ENCODE measurements around the gene DSCAML1.
"Not testable (repeated sequence)": the region's sequence is repeated elsewhere in the genome, so short reads cannot be mapped to it uniquely, and the experiment has no call there.

Gene DSCAML1

DNA sequence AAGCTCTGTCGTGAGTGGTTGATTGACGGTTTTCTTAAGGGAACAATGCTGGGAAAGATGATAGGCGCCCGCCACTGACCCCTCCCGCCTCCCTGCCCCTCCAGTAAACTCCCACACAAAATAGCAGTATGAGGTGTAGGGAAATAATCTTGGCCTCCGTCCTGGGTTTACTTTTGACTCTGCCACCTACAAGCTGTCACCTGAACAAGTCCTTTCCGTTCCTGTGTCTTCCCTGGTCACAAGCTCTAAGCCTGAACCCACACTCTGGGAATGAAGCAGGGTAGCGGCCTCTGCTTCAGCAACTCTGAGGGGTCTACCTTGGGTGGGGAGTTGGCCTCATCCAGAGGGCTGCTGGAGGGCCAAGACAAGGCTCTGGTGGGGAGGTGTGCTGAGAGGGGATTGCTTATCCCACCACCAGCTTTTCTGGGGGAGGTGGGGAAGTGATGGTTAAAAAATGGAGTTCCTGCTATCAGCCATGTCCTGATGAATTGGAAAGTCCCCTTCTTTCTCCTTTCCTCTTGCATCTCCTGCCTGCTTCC is 381.6 kb downstream of the DSCAML1 start:
- DNase-seq = no peak

DNA sequence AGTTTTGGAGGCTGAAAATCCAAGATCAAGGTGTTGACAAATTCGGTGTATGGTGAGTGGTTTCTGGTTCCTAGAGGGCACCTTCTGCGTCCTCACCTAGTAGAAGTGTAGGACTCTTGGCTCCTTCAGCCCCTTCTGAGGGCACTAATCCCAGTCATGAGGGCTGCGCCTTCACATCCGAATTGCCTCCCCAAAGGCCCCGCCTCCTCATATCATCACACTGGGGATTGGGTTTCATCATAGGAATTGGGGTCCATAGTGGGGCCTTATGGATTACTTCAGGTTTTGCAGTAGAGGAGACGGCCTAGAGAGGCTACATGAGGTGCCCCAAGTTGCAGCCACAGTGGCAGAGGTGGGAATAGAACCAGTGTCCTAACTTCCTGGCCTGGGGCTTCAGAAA is 382.3 kb downstream of the DSCAML1 start:
- no peak for DNase-seq

DNA sequence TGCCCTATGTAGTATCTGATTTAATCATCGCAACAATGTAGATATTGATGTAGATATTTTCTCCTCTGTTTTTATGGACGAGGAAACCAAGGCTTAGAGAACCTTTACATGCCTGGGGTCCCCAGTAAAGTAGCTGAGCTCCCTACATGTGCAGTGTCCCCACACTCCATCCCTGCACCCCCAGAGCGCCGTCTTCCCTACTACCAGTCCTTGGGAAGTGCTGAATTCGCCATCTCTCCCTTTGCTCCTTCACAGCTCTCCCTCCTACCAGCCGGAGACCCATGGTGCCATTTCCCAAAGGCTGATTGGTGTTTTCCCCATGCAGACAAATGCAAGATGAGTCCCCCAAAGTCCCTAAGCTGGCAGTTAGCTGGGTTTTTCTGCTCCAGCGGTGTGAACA is 383.4 kb downstream of the DSCAML1 start:
- no peak for DNase-seq

DNA sequence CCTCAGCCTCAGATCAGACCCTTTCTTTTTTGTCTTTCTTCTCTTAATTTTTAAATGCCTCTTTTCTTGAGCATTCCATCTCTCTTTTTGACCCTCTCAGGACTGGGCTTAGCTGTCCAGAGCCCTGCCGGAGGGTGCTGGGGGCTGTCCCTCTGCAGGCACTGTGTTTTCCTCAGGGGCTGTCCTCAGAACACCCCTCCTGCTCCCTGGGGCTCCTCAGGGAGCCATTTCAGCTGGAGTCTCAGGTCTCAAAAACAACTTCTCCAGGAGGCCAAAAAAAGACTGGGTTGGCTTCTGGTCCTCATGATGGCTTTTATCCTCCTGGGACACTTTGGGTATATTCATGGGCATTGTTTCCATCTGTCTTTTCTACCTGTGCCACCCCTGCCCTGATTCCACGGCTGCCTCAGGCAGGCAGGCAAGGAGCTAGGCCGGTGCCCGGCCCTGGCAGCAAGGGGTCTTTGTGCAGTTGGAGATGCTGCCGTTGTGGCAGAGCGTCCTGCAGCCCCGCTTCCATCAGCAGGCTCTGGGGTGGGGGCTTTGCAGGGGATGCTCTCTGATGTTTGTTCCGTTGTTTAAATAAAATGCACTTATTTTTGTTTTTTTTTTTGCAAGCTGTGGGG is 384.3 kb downstream of the DSCAML1 start:
- DNase-seq = no peak

DNA sequence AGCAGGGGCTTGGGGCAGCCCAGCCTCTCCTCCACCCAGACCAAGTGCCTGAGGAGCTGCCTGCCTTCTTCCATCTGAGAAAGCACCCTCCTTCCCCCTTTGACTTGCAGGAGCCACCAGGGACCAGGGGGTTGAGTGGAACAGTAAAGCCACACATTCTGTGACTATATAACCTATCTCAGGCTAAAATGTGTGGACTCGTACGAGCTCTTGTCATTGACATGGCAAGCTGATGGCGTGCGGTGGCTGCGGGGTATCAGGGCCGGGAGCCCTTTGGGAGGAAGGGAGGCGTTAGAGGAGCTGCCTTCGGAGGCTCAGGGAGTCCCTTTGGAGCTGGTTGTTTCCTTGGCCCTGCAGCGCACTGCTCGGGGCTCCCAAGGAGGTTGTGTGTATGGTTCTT is 384.8 kb downstream of the DSCAML1 start:
- DNase-seq = no peak

DNA sequence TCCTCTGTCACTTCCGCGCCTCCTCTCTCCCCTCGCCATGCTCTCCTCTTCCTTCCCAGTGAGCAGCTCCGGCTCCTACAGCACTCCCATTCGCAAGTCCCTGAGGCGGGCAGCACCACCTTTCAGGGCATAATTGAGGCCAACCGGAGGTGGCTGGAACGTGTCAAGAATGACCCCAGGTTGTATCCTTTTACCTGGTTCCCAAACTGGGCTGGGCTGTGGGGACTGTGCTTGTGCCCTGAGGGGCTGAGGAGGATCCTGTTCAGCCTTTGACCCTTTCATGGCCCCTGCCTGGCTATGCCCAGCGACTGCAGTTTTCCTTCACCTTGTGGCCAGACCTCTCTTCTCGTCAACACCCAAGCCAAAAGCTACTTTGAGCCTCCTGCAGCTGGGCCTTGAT is 385.3 kb downstream of the DSCAML1 start:
- no peak for DNase-seq

DNA sequence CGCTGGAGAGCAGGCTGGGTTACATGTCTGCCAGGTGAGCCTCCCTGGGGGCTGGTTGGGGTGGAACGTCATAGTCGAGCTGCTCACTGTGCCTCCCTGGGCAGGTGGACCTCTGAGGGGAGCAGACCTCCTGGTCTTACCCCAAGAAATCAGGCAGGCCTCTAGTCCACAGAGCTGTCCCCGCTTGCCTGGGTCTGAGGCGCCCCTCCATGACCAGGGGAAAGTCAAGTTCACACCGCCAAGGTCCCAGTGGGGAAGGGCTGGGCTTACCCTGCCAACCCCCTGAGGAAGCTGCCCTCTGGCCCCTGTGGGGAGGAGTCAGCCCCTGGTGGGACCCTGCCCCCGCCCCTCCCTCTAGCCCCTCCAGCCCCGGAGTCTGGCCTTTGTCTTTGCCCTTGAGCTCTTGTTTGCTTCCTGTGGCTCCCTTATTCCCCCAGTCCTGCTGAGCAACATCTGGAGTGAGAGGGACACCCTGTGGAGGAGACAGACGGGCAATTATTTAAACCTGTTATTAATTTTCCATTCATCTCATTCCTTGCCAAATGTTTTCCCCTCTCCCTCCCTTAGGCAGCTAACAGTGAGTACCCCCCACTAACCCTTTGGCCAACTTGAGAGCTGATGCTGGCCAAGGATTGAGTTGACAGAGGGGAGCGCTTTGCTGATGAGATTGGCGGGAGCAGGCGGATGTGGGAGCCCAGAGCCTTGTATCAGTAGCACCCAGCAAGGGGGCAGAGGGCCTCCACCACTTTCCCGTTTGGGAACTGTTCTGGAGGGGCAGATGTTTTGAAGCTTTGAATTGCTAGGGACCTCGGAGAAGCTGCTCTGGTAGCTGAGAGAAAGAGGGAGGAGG is 385.9 kb downstream of the DSCAML1 start:
- DNase-seq = no peak

DNA sequence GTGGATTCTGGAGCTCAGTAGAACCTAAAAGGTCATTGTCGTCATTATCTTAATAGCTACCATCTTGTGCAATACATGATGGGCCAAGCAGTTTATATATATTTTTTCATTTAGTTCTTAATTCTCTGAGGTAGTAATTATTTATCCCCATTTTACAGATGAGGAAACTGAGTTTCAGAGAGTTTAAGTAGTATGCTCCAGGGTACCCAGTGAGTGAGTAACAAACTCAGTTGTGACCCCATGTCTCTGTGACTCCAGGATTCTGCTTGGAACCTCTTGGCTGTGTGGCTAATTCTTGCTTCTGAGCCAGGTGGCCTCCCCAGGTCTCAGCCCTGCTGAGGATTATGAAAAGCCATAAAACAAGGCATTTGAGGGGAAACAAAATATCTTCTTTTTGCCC is 386.8 kb downstream of the DSCAML1 start:
- no peak for DNase-seq

DNA sequence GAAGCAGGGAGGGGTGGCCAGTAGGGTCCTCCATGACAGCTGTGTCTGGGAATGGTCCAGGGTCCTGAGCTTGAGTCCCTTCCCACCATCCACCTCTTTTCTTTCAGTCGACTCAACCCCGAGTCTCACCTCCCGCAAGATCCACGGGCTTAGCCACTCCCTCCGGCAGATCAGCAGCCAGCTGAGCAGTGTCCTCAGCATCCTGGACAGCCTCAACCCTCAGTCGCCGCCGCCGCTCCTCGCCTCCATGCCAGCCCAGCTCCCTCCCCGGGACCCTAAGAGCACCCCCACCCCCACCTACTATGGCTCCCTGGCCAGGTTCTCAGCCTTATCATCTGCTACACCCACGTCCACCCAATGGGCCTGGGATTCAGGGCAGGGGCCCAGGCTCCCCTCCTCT is 387.5 kb downstream of the DSCAML1 start:
- no peak for DNase-seq

DNA sequence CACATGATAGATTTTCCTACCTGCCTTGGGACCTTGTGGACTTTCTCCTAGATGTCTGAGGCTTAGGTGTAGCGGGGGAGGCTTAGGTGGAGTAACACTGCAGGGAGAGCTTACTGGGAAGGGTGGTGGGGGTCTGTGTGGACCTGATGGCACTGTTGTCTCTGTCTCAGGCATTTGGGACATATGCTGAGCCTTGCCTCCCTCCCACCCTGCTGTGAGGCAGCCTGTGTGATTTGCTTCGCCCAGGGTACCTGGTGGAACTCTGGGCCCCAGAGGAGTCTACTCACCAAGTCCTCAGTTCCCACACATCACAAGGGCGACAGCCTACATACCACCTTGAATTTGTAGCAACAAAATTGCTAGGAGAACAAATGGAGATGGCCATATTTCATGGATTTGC is 388.7 kb downstream of the DSCAML1 start:
- DNase-seq = no peak

DNA sequence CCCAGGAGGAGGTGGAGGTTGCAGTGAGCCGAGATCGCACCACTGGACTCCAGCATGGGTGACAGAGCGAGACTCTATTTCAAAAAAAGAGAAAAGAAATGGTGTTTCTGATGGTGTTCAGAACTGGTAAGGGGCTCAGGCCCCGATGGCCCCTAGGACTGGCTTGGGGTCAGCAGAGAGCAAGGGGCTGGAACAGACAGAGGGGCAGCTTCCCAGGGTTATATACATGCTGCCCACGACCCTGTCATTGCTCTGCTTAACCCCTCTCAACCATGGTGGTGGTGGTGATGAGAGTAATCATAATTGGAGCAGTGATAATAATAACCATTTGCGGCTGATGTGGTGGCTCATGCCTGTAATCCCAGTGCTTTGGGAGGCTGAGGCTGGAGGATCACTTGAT is 390.0 kb downstream of the DSCAML1 start:
- no peak for DNase-seq

DNA sequence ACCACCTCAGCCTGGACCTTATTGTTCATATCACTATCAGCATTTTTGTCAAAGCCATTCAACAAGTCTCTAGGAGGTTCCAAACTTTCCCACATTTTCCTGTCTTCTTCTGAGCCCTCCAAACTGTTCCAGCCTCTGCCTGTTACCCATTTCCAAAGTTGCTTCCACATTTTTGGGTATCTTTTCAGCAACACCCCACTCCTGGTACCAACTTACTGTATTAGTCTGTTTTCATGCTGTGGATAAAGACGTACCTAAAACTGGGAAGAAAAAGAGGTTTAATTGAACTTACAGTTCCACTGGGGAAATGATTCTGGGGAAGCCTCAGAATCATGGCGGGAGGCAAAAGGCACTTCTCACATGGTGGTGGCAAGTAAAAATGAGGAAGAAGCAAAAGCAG is 391.1 kb downstream of the DSCAML1 start:
- not testable (repeated sequence) for DNase-seq

DNA sequence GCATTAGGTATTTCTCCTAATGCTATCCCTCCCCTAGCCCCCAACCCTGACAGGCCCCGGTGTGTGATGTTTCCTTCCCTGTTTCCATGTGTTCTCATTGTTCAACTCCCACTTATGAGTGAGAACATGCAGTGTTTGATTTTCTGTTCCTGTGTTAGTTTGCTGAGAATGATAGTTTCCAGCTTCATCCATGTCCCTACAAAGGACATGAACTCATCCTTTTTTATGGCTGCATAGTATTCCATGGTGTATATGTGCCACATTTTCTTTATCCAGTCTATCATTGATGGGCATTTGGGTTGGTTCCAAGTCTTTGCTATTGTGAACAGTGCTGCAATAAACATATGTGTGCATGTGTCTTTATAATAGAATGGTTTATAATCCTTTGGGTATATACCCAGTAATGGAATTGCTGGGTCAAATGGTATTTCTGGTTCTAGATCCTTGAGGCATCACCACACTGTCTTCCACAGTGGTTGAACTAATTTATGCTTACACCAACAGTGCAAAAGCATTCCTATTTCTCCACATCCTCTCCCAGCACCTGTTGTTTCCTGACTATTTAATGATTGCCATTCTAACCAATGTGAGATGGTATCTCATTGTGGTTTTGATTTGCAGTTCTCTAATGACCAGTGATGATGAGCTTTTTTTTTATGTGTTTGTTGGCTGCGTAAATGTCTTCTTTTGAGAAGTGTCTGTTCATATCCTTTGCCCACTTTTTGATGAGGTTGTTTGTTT is 397.7 kb downstream of the DSCAML1 start:
- peak; percentile 30 for DNase-seq

DNA sequence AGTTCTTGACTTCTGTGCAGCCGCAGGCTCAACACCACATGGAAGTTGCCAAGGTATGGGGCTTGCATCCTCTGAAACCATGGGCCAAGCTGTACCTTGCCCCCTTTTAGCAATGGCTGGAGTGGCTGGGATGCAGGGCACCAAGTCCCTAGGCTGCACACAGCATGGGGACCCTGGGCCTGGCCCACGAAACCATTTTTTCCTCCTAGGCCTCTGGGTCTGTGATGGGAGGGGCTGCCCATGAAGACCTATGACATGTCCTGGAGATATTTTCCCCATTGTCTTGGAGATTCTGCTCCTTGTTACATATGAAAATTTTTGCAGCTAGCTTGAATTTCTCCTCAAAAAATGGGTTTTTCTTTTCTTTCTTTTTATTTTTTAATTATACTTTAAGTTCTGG is 398.4 kb downstream of the DSCAML1 start:
- DNase-seq = not testable (repeated sequence)

DNA sequence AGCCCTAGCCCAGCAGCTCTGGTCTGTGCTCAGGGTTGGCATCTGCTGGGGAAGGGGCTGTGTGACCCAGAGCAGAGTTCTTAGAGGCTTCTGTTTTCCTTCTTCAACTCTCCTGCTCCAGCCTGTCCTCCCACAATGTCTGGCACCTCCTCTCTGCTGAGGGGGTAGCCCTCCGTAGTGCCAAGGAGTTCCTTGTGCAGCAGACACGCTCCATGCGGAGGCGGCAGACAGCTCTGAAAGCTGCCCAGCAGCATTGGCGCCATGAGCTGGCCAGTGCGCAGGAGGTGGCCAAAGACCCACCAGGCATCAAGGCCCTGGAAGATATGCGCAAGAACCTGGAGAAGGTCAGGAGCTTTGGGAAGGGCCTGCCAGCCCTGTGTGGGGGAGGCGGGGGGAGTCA is 400.0 kb downstream of the DSCAML1 start:
- DNase-seq = no peak

DNA sequence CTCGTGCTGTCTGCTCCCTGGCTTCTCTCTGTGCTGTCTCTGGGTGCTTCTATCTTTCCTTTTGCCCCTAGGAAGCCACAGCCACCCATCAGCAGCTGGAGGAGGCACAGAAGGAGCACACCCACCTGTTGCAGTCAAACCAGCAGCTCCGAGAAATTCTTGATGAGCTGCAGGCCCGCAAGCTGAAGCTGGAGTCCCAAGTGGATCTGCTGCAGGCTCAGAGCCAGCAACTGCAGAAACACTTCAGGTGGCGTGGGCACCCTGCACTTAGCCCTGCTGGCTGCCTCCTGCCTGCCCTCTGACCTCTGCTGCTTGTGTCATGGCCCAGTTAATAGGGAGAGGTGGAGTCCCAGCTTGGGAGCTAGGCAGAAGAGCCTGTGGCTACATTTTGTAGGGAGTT is 401.5 kb downstream of the DSCAML1 start:
- DNase-seq = no peak

DNA sequence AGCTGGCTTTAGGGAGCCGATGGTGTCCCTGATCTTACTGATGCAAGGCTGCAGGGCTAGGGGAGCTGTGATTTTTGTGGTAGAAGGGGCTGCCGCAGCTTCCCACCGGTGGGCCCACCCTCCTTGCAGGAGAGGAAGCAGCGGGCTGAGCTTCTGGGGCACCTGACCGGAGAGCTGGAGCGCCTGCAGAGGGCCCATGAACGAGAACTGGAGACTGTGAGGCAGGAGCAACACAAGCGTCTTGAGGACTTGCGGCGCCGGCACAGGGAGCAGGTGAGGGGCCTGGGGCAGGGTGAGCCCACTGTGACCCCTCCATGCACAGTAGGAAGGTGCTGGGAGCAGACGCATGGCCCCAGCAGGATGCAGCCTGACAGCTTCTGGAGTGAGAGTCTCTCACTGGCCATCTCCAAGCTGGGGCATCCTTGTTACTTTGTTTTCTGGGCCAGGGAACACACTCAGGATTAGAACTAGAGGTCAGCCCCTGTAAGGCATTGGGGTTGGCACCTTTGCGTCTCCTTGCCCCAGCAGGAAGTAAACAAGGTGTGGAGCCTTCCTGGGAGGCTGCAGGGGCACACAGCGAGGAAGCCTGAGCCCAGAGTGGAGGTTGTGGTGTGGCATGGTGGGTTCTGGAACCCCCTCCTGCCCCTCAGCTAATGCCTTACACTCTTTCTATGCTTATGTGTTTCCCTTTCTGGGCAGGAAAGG is 402.6 kb downstream of the DSCAML1 start:
- no peak for DNase-seq

DNA sequence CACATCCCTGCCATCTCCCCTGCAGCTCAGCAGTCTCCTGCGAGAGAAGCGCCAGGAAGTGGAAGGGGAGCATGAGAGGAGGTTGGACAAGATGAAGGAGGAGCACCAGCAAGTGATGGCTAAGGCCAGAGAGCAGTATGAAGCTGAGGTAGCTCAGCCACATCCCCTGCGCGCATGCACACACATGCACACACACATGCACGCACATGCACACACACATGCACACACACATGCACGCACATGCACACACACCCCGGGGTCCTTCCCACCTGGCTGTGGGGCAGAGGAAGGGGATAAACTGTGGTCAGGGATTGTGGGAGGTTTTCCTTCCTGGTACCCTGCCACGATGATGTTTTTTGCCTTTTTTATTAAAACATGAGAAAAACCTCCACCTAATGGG is 404.0 kb downstream of the DSCAML1 start:
- no peak for DNase-seq

DNA sequence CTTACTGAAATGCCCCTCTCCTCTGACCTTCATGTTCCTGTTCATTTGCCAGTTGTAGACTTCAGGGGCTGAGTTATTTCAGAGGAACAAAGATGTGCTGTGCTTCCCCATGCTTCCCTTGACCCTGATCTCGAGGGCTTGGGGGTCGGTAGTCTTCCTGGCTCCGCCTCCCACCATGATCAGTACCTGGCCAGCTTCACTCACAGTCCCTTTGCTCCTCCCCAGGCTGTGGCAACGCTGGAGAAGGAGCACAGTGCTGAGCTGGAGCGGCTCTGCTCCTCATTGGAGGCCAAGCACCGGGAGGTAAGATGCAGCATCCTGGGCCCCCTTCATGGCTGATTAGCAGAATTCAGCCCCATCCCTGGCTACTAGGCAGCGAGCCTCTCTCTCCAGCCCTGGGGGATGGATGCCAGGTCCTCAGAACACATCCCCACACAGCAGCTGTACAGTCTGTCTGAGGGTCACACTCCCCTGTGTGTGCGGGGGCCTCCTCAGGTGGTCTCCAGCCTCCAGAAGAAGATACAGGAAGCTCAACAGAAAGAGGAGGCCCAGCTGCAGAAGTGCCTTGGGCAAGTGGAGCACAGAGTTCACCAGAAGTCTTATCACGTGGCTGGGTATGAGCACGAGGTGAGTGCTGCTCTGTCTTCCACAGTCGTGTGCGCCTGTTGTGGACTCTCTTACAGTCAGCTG is 404.9 kb downstream of the DSCAML1 start:
- DNase-seq = no peak

DNA sequence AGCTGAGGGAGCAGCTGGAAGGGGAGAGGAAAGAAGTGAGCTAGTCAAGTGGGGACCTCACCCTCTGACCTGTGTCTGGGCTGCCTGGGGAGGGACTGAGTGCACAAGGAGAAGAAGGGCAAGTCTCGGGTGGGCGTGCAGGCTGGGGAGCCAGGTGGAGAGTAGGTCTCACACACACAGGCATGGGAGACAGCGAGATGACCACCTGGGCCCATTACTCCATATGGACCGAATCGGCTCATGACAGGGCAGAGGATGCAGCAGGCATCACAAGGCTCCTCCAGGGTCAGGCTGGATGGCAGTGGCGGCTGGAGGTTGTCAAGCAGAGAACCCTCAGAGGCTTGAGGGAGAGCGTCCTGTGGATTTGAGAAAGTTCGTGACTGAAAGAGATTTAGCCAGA is 405.8 kb downstream of the DSCAML1 start:
- DNase-seq = no peak

DNA sequence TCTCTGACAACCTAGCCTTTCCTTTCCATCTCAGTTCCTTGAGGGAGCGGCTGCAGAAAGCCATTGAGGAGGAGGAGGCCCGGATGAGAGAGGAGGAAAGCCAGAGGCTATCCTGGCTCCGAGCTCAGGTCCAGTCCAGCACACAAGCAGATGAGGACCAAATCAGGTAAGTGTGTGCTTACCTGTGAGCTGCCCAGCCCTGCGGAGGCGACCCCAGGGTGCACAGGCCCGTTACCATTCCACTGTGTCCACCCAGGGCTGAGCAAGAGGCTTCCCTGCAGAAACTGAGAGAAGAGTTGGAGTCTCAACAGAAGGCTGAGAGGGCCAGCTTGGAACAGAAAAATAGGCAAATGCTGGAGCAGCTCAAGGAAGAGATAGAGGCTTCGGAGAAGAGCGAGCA is 406.3 kb downstream of the DSCAML1 start:
- no peak for DNase-seq

DNA sequence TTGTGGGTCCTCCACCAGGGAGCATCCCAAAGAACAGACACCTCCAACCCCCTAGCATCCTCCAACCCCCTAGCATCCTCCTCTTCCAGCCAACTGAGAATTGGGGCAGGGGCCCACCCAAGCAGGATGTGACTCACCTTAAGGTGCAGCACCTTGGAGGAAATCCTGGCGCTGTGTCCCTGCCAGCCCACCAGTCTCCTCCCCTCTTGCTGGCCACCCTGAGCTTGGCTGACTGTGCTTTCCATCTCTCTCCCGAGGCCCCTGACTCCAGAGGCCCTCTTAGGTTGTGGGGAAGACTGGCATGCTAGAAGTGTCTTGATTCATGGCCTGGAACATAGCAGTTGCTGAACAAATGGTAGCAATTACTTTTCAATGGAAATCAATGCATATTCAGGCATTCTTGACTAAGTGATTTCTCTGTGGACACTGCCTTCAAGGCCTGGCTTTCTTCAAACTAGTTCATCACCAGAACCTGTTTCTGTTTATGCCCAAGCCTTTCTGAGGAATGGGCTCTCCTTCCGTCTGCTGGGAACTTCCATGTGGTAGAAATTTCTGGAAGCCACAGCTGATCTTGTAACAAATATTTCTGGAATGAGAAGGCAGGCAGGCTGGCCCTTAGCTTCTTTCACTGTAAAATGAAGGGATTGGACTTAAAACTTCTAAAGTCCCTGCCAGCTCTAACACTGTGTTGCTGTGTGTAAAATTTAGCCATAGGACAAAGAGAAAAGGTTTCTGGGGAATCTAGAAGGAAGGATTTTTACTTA is 408.8 kb downstream of the DSCAML1 start:
- no peak for DNase-seq

All from GF-D8 (cell line).